Liver (tissue), 9 donors: ENCODE results near the gene SYT6. TPM values are rescaled to one million over a fixed set of nuclear protein-coding genes. Genes with fewer than 3 reads are reported as not detected.

ENCODE experiments used
- DNase-seq: peaks from one replicate; pipeline ENCODE4 v3.0.0-alpha.2; 2017; ENCODE audit warnings: low spot score
- H3K27ac ChIP-seq, 2 donors: one replicate each; pipeline ENCODE4 v1.7.0; 2013; ENCODE audit warnings: inconsistent platforms in 2 of 2, low read length in 2 of 2, control low read depth in 1 of 2, low read depth in 1 of 2, mild to moderate bottlenecking in 1 of 2
- H3K27me3 ChIP-seq, 4 donors: one replicate each; pipeline versions ENCODE4 v1.6.1 to v1.7.0; 2013; ENCODE audit warnings: low read length in 3 of 4, inconsistent platforms in 1 of 4, mild to moderate bottlenecking in 1 of 4, moderate library complexity in 1 of 4; ENCODE audit not compliant: control insufficient read depth in 4 of 4, insufficient read depth in 4 of 4
- H3K36me3 ChIP-seq, 4 donors: one replicate each; pipeline versions ENCODE4 v1.6.1 to v1.7.0; 2013; ENCODE audit warnings: low read length in 3 of 4, mild to moderate bottlenecking in 3 of 4, low read depth in 1 of 4, moderate library complexity in 1 of 4; ENCODE audit not compliant: control insufficient read depth in 4 of 4, insufficient read depth in 3 of 4
- H3K4me1 ChIP-seq, 4 donors: one replicate each; pipeline versions ENCODE4 v1.6.1 to v1.7.0; 2013; ENCODE audit warnings: low read length in 3 of 4, mild to moderate bottlenecking in 3 of 4, moderate library complexity in 1 of 4; ENCODE audit not compliant: control insufficient read depth in 4 of 4, insufficient read depth in 4 of 4
- H3K4me3 ChIP-seq, 3 donors: one replicate each; pipeline versions ENCODE4 v1.6.1 to v1.7.0; 2013; ENCODE audit warnings: low read length in 3 of 3, control low read depth in 1 of 3, low read depth in 1 of 3, mild to moderate bottlenecking in 1 of 3
- H3K9ac ChIP-seq, 2 donors: one replicate each; pipeline ENCODE4 v1.7.0; 2013; ENCODE audit warnings: low read length in 2 of 2, mild to moderate bottlenecking in 2 of 2, moderate library complexity in 2 of 2, control low read depth in 1 of 2, low read depth in 1 of 2
- H3K9me3 ChIP-seq, 4 donors: one replicate each; pipeline versions ENCODE4 v1.6.1 to v1.7.0; 2013; ENCODE audit warnings: low read length in 3 of 4; ENCODE audit not compliant: control insufficient read depth in 4 of 4
- EGR1 ChIP-seq, 2 donors: IDR thresholded peaks; 2 replicates each; pipeline ENCODE4 v1.6.1; 2016 to 2018; ENCODE audit warnings: antibody characterized with exemption in 2 of 2, low read depth in 2 of 2
- FOXA1 ChIP-seq: IDR thresholded peaks from 2 replicates; pipeline ENCODE4 v1.6.1; 2016; ENCODE audit warnings: antibody characterized with exemption
- FOXA2 ChIP-seq: IDR thresholded peaks from 2 replicates; pipeline ENCODE4 v1.6.1; 2016; ENCODE audit warnings: antibody characterized with exemption
- GABPA ChIP-seq, 2 donors: IDR thresholded peaks in 1 of 2; conservative IDR thresholded peaks in 1 of 2; 2 replicates each; pipeline ENCODE4 v1.6.1; 2016; ENCODE audit warnings: antibody characterized with exemption in 2 of 2, mild to moderate bottlenecking in 1 of 2, moderate library complexity in 1 of 2
- HNF4A ChIP-seq, 2 donors: conservative IDR thresholded peaks; 2 replicates each; pipeline ENCODE4 v1.6.1; 2016; ENCODE audit warnings: antibody characterized with exemption in 2 of 2, mild to moderate bottlenecking in 2 of 2
- HNF4G ChIP-seq: IDR thresholded peaks from 2 replicates; pipeline ENCODE4 v1.6.1; 2016; ENCODE audit warnings: antibody characterized with exemption
- JUND ChIP-seq, 2 donors: IDR thresholded peaks; 2 replicates each; pipeline ENCODE4 v1.6.1; 2016; ENCODE audit warnings: antibody characterized with exemption in 2 of 2
- NR2F2 ChIP-seq: IDR thresholded peaks from 2 replicates; pipeline ENCODE4 v1.6.1; 2016; ENCODE audit warnings: antibody characterized with exemption
- RAD21 ChIP-seq, 2 donors: IDR thresholded peaks; 2 replicates each; pipeline ENCODE4 v1.6.1; 2016; ENCODE audit warnings: antibody characterized with exemption in 2 of 2, mild to moderate bottlenecking in 2 of 2
- RXRA ChIP-seq, 2 donors: IDR thresholded peaks; 2 replicates each; pipeline ENCODE4 v1.6.1; 2017 to 2018; ENCODE audit warnings: antibody characterized with exemption in 2 of 2, mild to moderate bottlenecking in 1 of 2
- SP1 ChIP-seq: IDR thresholded peaks from 2 replicates; pipeline ENCODE4 v1.6.1; 2018; ENCODE audit warnings: antibody characterized with exemption, mild to moderate bottlenecking
- YY1 ChIP-seq: IDR thresholded peaks from 2 replicates; pipeline ENCODE4 v1.6.1; 2016; ENCODE audit warnings: antibody characterized with exemption, mild to moderate bottlenecking
- WGBS: extraction: QIAGEN DNeasy Blood & Tissue Kit; methylation state at CpG from one replicate; pipeline ENCODE4 v1.1.7; 2013; 5-methylcytosine and 5-hydroxymethylcytosine counted together
- polyA plus RNA-seq, 2 donors: library from polyadenylated mRNA; stranded (reverse) in 1 of 2; unstranded in 1 of 2; fragments of 200-250 nt in 1 of 2; fragments of >200 nt in 1 of 2; fragmentation: Nextera tagmentation in 1 of 2; extraction: Ambion mirVana in 1 of 2; gene quantifications; one replicate each; pipeline versions ENCODE4 v1.2.1 to v1.2.3, GENCODE V29; 2013 to 2015
- total RNA-seq, 2 donors: library from RNA; depleted of rRNA; stranded (reverse); fragments of >200 nt; gene quantifications; one replicate each; pipeline ENCODE4 v1.2.3, GENCODE V29; 2014
- TF ChIP-seq, protein P1 (sequence below): IDR thresholded peaks from 2 replicates; pipeline ENCODE4 v1.6.1; 2016; ENCODE audit warnings: antibody characterized with exemption
- TF ChIP-seq, protein P2 (sequence below): IDR thresholded peaks from 2 replicates; pipeline ENCODE4 v1.6.1; 2016; ENCODE audit warnings: antibody characterized with exemption
- TF ChIP-seq, protein P3 (sequence below): IDR thresholded peaks from 2 replicates; pipeline ENCODE4 v1.6.1; 2016; ENCODE audit warnings: antibody characterized with exemption
- TF ChIP-seq, protein P4 (sequence below): IDR thresholded peaks from 2 replicates; pipeline ENCODE4 v1.6.1; 2016; ENCODE audit warnings: antibody characterized with exemption, mild to moderate bottlenecking
- TF ChIP-seq, protein P5 (sequence below): fragments of 150-350 bp; IDR thresholded peaks from 2 replicates; pipeline ENCODE4 v1.5.1; 2017; ENCODE audit warnings: improper control_type of control experiment, low read depth, low read length; ENCODE audit not compliant: missing input control
- donor health status: healthy.
- donor health status: healthy.
- donor health status: healthy.
- donor health status: healthy.
- donor health status: healthy.

SYT6 gene
- total and polyA plus RNA-seq, 4 donors = under 0.01 to 0.17 TPM; not detected in 2

DNA sequence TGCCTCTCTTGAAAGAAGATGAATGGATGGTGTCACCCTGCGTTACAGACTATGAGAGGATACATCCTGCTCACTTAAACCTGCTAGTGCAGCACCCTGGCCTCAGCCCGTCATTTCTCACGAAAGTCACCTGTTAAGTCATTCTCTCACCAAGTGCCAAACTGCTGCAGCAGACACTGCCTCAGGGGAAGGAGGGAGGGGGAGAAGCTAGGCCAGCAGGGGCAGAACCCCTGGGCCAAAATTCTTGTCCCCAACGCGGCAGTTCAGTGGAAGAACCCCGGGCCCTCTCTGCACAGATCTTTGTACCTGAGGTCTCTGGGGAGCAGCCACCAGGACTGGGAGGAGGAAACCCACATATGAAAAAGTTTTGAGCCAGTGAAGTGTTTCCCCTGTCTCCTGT is 37.6 kb downstream of the SYT6 start (continued):
- TF ChIP-seq HNF4A (conservative IDR thresholded peaks at IDR 0.05) = no peak
- TF ChIP-seq RAD21 (IDR thresholded peaks at IDR 0.05) = no peak
- TF ChIP-seq JUND (IDR thresholded peaks at IDR 0.05) = no peak
- no peak for TF ChIP-seq NR2F2
- TF ChIP-seq FOXA2 = no peak
- no peak for TF ChIP-seq SP1
- no peak for TF ChIP-seq GABPA (IDR thresholded peaks at IDR 0.05 in 1 of 2, conservative IDR thresholded peaks at IDR 0.05 in 1 of 2)

DNA sequence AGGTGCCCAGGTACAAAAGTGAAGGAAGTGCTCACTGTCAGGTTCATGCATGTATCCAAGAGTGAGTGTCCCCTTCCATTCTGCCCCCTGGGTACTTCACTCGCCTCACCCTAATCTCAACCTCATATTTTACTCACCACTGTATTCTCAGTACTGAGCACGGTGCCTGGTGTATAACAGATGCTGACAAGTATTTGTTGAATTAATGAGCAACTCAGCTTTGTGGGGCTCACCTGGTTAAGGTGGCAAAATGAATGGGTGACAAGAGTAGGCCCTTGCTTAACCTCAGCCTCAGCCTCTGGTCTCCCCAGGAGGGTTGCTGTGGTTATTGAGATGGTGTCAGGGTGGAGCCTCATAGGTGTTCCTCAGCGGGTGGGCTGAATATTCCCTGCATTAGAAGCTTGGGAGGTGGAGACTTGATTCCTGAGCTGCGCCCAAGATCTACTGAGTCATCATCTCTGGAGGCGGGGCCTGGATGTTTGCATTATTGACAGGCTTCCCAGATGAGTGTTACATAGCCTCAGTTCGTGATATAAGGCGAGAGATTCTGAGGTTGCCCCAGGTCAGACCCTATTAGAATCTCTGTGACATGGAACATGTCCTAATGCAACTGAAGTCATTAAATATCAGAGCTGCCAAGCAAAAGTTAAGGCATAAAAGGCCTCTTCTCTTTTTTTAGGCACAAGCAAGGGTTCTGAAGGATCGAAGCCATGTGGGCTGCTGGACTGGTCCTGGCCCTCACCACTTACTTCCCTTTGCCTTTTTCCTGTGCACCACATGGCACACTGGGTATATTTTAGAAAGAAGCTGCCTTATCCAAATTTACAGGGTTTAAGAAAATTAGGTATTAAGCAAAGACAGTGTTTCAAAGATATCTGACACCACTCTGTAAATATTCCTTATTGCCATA is 39.2 kb downstream of the SYT6 start:
- WGBS = 86% methylated on average over 8 of the region's 8 CpGs
- Histone ChIP-seq H3K9me3 (no peaks in the 10 kb centered on the region), H3K9ac (no peak overlapping the region), H3K27me3 (no peaks in the 10 kb centered on the region), H3K4me3 (no peak overlapping the region), H3K27ac (no peak overlapping the region), H3K4me1 (no peaks in the 10 kb centered on the region), H3K36me3 (no peaks in the 10 kb centered on the region)
- DNase-seq = no peak
- no peak for TF ChIP-seq EGR1 (IDR thresholded peaks at IDR 0.05; ENCODE audit: low read depth in 2 of 2)

DNA sequence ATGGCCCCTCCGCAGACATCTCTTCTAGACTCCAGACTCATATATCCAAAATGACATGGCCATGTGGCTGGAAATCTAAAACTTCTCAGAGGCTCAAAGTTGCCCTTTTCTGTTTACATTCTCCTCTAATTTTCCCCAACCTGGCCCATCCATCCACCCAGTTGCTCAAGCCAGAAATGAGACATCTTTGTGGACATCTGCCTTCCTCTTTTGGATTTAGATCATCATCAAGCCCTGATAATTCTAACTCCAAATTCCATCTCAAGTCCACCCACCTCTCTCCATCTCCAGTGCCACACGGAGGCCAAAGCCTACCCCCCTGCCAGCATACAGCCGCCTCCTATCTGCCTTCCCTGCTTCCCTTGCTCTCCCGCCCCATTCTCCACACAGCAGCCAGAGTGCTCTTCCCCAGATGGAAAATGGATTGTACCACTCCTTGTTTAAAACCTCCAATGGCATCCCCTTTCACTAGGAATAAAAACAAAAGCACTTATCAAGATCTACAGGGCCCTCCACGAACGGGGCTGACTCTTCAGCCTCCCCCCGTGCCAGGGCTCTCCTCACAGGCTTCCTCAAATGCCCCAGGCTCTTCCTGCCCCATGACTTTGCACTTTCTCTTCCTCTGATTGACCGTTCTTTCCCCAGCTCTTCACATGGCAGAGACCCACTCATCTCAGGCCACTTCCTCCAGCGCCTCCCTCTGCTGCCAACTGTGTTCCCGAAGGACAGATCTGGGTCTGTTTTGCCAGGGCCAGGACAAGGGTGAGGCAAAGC is 40.1 kb downstream of the SYT6 start:
- no peaks in the 10 kb centered on the region for H3K9me3 ChIP-seq
- no peak overlapping the region for H3K4me3 ChIP-seq
- no peak overlapping the region for H3K27ac ChIP-seq
- H3K36me3 ChIP-seq = no peaks in the 10 kb centered on the region
- WGBS = 65% methylated on average over 10 of the region's 10 CpGs
- DNase-seq = no peak
- no peaks in the 10 kb centered on the region for H3K4me1 ChIP-seq
- no peaks in the 10 kb centered on the region for H3K27me3 ChIP-seq
- no peak overlapping the region for H3K9ac ChIP-seq
- TF ChIP-seq, protein P1, sequence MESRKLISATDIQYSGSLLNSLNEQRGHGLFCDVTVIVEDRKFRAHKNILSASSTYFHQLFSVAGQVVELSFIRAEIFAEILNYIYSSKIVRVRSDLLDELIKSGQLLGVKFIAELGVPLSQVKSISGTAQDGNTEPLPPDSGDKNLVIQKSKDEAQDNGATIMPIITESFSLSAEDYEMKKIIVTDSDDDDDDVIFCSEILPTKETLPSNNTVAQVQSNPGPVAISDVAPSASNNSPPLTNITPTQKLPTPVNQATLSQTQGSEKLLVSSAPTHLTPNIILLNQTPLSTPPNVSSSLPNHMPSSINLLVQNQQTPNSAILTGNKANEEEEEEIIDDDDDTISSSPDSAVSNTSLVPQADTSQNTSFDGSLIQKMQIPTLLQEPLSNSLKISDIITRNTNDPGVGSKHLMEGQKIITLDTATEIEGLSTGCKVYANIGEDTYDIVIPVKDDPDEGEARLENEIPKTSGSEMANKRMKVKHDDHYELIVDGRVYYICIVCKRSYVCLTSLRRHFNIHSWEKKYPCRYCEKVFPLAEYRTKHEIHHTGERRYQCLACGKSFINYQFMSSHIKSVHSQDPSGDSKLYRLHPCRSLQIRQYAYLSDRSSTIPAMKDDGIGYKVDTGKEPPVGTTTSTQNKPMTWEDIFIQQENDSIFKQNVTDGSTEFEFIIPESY = no peak
- TF ChIP-seq, protein P2, sequence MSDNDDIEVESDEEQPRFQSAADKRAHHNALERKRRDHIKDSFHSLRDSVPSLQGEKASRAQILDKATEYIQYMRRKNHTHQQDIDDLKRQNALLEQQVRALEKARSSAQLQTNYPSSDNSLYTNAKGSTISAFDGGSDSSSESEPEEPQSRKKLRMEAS = no peak
- TF ChIP-seq RXRA (IDR thresholded peaks at IDR 0.05) (no peak), YY1 (no peak), HNF4G (no peak), SP1 (no peak), FOXA1 (no peak), GABPA (IDR thresholded peaks at IDR 0.05 in 1 of 2, conservative IDR thresholded peaks at IDR 0.05 in 1 of 2) (no peak), EGR1 (IDR thresholded peaks at IDR 0.05; ENCODE audit: low read depth in 2 of 2) (no peak), HNF4A (conservative IDR thresholded peaks at IDR 0.05) (no peak), FOXA2 (no peak), JUND (IDR thresholded peaks at IDR 0.05) (no peak)
- TF ChIP-seq, protein P3, sequence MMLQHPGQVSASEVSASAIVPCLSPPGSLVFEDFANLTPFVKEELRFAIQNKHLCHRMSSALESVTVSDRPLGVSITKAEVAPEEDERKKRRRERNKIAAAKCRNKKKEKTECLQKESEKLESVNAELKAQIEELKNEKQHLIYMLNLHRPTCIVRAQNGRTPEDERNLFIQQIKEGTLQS = no peak
- TF ChIP-seq, protein P4, sequence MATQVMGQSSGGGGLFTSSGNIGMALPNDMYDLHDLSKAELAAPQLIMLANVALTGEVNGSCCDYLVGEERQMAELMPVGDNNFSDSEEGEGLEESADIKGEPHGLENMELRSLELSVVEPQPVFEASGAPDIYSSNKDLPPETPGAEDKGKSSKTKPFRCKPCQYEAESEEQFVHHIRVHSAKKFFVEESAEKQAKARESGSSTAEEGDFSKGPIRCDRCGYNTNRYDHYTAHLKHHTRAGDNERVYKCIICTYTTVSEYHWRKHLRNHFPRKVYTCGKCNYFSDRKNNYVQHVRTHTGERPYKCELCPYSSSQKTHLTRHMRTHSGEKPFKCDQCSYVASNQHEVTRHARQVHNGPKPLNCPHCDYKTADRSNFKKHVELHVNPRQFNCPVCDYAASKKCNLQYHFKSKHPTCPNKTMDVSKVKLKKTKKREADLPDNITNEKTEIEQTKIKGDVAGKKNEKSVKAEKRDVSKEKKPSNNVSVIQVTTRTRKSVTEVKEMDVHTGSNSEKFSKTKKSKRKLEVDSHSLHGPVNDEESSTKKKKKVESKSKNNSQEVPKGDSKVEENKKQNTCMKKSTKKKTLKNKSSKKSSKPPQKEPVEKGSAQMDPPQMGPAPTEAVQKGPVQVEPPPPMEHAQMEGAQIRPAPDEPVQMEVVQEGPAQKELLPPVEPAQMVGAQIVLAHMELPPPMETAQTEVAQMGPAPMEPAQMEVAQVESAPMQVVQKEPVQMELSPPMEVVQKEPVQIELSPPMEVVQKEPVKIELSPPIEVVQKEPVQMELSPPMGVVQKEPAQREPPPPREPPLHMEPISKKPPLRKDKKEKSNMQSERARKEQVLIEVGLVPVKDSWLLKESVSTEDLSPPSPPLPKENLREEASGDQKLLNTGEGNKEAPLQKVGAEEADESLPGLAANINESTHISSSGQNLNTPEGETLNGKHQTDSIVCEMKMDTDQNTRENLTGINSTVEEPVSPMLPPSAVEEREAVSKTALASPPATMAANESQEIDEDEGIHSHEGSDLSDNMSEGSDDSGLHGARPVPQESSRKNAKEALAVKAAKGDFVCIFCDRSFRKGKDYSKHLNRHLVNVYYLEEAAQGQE = no peak
- TF ChIP-seq, protein P5, sequence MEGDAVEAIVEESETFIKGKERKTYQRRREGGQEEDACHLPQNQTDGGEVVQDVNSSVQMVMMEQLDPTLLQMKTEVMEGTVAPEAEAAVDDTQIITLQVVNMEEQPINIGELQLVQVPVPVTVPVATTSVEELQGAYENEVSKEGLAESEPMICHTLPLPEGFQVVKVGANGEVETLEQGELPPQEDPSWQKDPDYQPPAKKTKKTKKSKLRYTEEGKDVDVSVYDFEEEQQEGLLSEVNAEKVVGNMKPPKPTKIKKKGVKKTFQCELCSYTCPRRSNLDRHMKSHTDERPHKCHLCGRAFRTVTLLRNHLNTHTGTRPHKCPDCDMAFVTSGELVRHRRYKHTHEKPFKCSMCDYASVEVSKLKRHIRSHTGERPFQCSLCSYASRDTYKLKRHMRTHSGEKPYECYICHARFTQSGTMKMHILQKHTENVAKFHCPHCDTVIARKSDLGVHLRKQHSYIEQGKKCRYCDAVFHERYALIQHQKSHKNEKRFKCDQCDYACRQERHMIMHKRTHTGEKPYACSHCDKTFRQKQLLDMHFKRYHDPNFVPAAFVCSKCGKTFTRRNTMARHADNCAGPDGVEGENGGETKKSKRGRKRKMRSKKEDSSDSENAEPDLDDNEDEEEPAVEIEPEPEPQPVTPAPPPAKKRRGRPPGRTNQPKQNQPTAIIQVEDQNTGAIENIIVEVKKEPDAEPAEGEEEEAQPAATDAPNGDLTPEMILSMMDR = no peak
